WERI-Rb-1 (cell line): Measurements from ENCODE around the gene CPT1A.

Source experiments
- DNase-seq: peaks from one replicate; pipeline ENCODE4 v3.0.0-alpha.2; 2020
- H3K27ac ChIP-seq: fragments of 250-450 bp; sonication (Bioruptor Pico); 2 replicates; pipeline ENCODE4 v1.5.1; 2020; ENCODE audit warnings: mild to moderate bottlenecking, moderate library complexity
- H3K27me3 ChIP-seq: fragments of 250-450 bp; sonication (Bioruptor Pico); 2 replicates; pipeline ENCODE4 v1.5.1; 2021; ENCODE audit warnings: mild to moderate bottlenecking, low read depth, moderate library complexity; ENCODE audit not compliant: insufficient read depth, severe bottlenecking
- H3K36me3 ChIP-seq: fragments of 250-450 bp; sonication (Bioruptor Pico); 2 replicates; pipeline ENCODE4 v1.5.1; 2020; ENCODE audit warnings: mild to moderate bottlenecking, moderate library complexity
- H3K4me3 ChIP-seq: 2 replicates; pipeline ENCODE4 v1.5.1; 2011; ENCODE audit warnings: low read depth, mild to moderate bottlenecking, control low read depth, low read length
- H3K9me3 ChIP-seq: fragments of 250-450 bp; sonication (Bioruptor Pico); 2 replicates; pipeline ENCODE4 v1.5.1; 2021; ENCODE audit warnings: mild to moderate bottlenecking, moderate library complexity; ENCODE audit not compliant: severe bottlenecking
- CTCF ChIP-seq: IDR thresholded peaks from 2 replicates; pipeline ENCODE4 v1.5.1; 2011; ENCODE audit warnings: low read depth, mild to moderate bottlenecking, control low read depth, inconsistent platforms, low read length

Gene CPT1A

DNA sequence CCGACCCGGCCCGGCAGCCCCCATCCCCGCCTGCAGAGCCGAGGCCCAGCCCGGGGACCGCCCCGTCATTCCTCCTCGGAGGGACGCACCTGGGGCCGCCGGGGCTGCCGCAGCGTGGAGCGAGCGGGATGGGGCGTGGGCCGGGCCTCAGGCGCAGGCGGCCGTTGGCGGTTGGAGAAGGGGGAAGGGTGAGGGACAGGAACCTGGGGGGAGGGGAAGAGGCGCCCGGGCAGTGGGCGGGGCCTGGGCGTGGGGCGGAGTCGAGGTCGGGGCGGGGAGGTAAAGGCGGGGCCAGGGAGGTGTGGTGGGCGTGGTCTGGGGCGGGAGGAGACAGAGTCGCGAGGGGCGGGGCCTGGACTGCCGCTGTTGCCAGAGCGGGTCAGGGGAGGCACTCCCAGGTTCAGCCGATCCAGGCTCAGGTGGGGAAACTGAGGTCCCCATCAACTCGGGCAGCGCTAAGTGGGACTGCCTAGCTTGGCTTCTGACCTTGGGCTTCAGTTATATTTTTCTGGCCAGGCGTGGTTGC, 90.3 kb downstream of the CPT1A start, which contains the start of gene TESMIN:
TSS of gene TESMIN (minus strand) at position 190 of the 526 bp plus-strand sequence. CDS start 860 bp downstream, outside the sequence.
- H3K27me3 ChIP-seq: no peaks in the 10 kb centered on the region
- DNase-seq: peak; percentile 18
- no peaks in the 10 kb centered on the region for H3K36me3 ChIP-seq
- no peak within 1 kb of the TSS for H3K27ac ChIP-seq
- no peaks in the 10 kb centered on the region for H3K9me3 ChIP-seq
- no peak for TF ChIP-seq CTCF
- no peak within 1 kb of the TSS for H3K4me3 ChIP-seq

DNA sequence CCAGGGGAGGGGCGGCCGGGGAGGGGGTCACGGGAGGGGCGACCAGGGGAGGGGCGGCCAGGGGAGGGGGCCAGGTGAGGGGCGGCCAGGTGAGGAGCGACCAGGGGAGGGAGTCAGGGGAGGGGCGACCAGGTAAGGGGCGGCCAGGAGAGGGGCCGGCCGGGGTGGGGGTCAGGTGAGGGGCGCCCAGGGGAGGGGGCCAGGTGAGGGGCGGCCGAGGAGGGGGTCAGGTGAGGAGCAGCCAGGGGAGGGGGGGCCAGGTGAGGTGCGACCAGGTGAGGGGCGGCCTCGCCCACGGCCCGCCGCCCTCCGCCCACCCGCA, 90.8 kb downstream of the CPT1A start:
- no peak overlapping the region for H3K27ac ChIP-seq
- no peaks in the 10 kb centered on the region for H3K9me3 ChIP-seq
- no peaks in the 10 kb centered on the region for H3K36me3 ChIP-seq
- no peaks in the 10 kb centered on the region for H3K27me3 ChIP-seq
- TF ChIP-seq CTCF: no peak
- H3K4me3 ChIP-seq: no peak overlapping the region
- DNase-seq: no peak

DNA sequence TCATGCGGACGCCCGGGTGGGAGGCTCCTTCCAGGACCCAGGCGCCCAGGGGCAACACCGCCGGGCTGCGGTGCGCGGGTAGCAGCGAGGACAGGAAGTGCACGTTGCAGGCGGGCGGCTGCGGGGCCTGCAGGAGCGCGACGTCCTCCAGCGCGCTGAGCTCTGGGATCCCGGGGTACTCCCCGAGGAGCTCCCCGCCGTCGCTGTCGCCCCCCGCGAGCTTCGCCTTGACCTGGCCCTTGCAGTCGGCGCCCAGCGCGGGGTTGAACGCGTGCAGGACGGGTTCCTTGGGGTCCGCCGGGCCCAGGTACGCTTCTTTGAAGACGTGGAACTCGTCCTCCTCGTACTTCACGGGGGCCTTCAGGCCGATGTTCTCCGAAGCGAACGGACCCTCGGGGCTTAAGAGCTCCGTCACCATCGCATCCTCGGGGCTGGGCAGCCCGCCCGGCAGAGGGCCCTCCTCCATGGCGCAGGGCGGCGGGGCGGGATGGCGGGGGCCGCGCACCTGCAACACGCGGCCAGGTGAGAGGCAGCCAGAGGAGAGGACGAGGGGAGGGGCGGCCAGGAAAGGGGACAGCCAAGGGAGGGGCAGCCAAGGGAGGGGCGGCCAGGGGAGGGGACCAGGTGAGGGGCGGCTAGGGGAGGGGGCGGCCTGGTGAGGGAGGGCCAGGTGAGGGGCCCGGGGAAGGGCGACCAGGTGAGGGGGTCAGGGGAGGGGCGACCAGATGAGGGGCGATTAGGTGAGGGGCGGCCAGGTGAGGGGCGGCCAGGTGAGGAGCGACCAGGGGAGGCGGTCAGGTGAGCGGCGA, 91.3 kb downstream of the CPT1A start:
- no peak for TF ChIP-seq CTCF
- no peak for DNase-seq
- H3K9me3 ChIP-seq: no peaks in the 10 kb centered on the region
- no peaks in the 10 kb centered on the region for H3K36me3 ChIP-seq
- H3K4me3 ChIP-seq: no peak overlapping the region
- no peaks in the 10 kb centered on the region for H3K27me3 ChIP-seq
- H3K27ac ChIP-seq: no peak overlapping the region

DNA sequence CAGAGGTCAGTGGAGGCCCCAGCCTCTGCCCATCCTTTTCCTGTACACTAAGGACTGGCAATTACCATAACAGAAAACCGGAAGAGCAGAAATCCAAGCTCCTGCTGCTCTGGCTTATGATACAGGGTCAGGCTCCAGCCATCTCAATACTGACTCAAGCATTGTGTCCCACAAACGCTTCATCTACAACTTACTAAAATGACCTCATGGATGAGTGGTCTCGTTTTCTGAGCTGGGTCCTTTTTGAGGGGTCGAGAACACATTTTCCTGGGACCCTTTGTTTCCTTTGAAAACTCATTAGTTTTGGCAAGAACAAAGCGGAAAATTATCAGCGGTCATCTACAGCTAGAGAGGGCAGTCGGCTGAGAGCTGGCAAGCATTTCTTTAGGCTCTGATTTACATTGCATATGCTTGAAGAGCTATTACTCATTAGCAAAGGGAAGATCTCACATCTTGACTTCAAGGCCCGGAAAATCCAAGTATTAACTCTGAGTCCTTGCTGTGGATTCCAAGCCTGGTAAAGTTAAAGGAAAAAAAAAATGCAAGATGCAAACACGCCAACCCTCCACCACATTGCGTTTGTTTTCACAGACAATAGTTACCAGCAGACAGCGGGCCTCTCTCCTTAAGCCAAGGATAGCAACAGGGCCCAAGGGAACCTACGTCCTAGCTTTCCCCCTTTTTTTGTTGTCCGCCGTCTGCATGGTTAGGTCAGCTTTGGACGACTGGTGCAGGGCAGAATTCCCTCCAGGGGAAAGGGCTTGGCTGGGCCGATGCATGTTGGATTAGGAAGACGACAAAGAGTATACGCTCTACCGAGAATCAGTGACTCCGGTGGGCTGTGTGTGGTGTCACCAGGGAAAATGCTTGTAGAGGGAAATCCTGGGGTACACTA, 92.2 kb downstream of the CPT1A start:
- no peak for DNase-seq
- H3K4me3 ChIP-seq: no peak overlapping the region
- no peak overlapping the region for H3K27ac ChIP-seq
- H3K9me3 ChIP-seq: no peaks in the 10 kb centered on the region
- H3K36me3 ChIP-seq: no peaks in the 10 kb centered on the region
- TF ChIP-seq CTCF: no peak
- no peaks in the 10 kb centered on the region for H3K27me3 ChIP-seq

DNA sequence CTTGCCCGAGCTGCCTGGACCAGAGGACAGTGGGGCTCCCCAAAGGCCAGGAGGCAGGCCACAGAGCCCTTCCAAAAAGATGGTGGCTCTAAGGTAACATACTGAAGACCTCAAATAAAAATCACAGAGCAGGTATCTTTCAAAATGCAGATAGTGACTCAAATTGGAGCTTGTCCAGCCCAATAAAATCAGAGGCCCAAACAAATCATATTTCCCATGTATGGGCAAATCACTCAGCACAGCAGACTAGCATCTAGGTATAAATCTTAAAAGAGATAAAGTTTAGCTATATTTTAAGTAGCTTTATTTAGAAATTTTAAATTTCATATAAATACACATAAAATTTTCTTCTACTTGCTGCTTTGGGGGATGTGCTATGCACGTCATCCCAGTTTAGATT, 93.7 kb downstream of the CPT1A start:
- no peaks in the 10 kb centered on the region for H3K9me3 ChIP-seq
- no peak overlapping the region for H3K27ac ChIP-seq
- H3K27me3 ChIP-seq: no peaks in the 10 kb centered on the region

More for the DNA sequence above, 93.7 kb downstream of the CPT1A start:
- Histone ChIP-seq H3K36me3 (no peaks in the 10 kb centered on the region), H3K4me3 (no peak overlapping the region)
- DNase-seq: no peak
- TF ChIP-seq CTCF: no peak
